ENCODE measurements around the gene BCLAF1.

Gene BCLAF1, protein sequence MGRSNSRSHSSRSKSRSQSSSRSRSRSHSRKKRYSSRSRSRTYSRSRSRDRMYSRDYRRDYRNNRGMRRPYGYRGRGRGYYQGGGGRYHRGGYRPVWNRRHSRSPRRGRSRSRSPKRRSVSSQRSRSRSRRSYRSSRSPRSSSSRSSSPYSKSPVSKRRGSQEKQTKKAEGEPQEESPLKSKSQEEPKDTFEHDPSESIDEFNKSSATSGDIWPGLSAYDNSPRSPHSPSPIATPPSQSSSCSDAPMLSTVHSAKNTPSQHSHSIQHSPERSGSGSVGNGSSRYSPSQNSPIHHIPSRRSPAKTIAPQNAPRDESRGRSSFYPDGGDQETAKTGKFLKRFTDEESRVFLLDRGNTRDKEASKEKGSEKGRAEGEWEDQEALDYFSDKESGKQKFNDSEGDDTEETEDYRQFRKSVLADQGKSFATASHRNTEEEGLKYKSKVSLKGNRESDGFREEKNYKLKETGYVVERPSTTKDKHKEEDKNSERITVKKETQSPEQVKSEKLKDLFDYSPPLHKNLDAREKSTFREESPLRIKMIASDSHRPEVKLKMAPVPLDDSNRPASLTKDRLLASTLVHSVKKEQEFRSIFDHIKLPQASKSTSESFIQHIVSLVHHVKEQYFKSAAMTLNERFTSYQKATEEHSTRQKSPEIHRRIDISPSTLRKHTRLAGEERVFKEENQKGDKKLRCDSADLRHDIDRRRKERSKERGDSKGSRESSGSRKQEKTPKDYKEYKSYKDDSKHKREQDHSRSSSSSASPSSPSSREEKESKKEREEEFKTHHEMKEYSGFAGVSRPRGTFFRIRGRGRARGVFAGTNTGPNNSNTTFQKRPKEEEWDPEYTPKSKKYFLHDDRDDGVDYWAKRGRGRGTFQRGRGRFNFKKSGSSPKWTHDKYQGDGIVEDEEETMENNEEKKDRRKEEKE

DNA sequence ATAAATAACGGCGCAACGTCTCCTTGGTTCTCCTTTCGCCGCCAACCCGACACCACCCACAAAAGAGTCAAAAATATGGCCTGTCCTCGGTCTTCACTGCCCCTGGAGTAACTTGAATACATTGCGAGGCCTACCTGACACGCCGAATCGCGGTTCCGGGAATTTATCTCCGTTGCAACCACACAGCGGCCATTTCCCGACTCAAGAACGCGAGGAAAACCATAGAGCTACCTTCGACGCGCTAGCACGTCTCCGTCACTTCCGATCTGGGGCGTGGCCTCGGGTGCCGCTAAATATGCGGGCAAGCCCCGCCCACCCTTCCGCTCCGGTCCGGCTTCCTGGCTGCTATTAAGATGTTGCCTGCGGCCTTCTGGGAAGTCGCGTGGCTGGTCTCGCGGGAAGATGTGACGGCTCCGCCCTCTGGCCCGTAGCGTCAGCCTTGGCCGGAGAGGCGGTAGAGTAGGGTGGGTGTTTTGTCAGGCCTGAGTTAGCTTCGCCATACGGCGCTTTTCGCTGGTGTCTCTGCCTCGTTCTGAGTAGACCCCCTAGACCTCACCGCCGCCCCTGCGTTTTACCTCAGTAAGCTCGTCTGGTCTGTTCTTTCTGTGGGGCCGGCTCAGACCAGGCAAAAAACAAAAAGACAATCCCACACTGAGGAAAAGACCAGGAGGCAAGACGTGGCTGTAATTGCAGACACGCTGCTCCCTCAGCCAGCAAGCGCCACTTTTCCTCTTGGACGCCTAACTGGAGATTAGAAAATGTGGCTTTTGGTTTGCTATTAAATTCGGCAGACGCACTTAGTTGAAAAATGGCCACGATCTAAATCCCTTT, at the start of gene BCLAF1:
BCLAF1 (minus strand) TSS at position 268 of the 831 bp plus-strand sequence. CDS start 9,980 bp downstream, outside the sequence.
- FAIRE-seq, result peak; percentile 75
- peak; percentile 79 for TF ChIP-seq POLR2A (IDR thresholded peaks at IDR 0.05; ENCODE audit: low read depth, low read length)

DNA sequence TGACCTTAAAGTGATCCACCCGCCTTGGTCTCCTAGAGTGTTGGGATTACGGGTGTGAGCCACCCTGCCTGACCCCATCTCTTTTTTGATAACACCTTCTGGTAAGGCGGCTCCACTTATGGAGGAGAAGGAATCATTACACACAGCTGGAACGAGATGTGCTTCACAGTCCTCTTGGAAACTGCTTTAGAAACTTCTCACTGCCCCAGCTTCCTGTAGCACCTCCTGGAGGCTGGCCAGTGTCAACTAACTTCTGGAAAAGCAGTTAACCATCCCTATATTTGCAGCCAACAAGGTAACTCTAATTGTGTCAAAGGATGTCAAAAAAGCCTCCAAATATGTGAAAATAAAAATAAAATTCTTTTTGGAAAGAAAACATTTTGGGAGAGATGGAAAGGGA, 48.8 kb upstream of the BCLAF1 start:
- no peak for FAIRE-seq
- DNase-seq (ENCODE audit: insufficient read length, low spot score), result no peak
- TF ChIP-seq POLR2A (IDR thresholded peaks at IDR 0.05; ENCODE audit: low read depth, low read length), result no peak

More for the DNA sequence above, at the start of gene BCLAF1:
- peak; percentile 70 for DNase-seq (ENCODE audit: insufficient read length, low spot score)

DNA sequence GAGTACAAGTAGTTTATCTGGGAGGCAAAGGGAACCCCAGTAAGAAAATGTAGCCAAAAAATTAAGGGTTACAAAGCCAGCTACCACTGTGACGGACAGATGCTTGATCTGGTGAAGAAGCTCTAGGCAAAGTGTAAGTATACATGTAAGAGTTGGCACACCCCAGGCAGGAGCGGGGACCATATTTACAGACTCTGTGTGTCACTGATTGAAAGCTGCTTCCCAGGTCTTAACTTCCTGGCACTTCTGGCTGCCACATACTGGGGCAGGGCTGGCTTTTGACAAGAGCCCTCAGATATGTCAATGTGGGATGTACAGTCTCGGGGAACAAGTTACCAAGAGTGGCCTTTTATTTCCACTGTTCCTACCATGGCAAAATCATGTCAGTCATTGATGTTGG, 48.0 kb upstream of the BCLAF1 start:
- TF ChIP-seq POLR2A (IDR thresholded peaks at IDR 0.05; ENCODE audit: low read depth, low read length), result no peak
- FAIRE-seq (no peak), DNase-seq (ENCODE audit: insufficient read length, low spot score) (no peak)

DNA sequence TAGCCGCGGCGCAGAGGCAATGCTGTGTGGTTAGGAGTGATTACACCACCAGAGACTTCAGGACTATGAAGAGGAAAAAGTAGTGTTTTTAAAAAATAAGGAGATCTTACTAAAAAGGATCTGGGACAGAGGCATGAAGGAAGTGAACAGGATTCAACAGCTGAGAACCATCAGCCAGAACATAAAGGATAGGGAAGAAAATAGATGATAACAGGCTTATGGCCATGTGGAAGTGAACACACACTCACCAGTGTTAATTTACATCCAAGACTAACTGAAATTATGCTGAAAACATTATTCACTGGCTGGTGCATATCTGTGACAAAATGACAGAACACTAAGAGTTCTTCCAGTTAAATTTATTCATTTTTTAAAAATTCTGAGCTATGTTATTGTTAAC, 47.5 kb upstream of the BCLAF1 start:
- DNase-seq (ENCODE audit: insufficient read length, low spot score), result no peak
- FAIRE-seq, result no peak
- TF ChIP-seq POLR2A (IDR thresholded peaks at IDR 0.05; ENCODE audit: low read depth, low read length), result no peak

DNA sequence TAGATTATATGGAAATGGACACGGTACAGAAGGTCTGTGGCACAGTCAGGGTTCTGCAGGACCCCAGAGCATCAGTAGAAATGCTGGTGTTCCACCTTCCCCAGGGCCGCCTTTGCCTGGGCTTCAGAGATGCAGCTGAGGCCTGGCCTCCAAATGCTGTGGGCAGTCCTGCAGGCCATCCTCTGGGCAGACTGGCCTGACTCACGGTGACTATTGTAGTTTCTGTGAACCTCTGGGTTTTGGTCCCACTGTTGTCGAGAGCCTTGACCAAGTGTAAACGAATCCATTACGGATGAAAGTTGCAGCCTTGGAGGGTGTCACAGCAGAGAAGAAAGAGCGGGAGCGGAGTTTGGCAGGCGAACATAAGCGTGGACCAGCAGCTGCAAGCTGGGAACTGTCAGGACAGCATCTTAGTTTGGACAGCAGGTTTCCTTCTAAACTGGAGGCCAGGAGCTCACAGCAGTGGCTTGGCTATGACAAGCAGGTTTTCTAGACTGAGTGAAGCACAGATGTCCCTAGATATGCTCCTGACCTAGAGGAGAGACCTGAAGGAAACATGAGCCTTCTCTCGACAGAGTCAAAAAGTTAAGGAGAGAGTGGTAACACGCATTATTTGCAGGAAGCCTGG, 46.2 kb upstream of the BCLAF1 start:
- DNase-seq (ENCODE audit: insufficient read length, low spot score) (no peak), FAIRE-seq (no peak)
- no peak for TF ChIP-seq POLR2A (IDR thresholded peaks at IDR 0.05; ENCODE audit: low read depth, low read length)

DNA sequence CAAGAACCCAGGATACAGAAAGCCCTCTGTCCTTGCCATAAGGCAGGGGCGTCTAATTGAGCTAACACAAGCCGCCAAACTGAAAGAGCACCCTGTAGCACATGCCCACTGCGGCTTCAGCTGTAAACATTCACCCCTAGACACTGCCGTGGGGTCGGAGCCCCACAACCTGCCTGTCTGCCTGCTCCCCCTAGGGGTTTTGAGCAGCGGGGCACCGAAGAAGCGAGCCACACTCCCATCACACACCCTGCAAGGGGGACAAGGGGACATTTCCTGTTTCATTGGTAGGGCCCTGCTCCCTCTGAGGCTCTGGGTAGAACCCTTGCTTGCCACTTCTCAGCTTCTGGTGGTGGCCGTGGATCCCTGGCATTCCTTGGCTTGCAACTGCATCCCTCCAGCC, 45.2 kb upstream of the BCLAF1 start:
- no peak for DNase-seq (ENCODE audit: insufficient read length, low spot score)
- no peak for TF ChIP-seq POLR2A (IDR thresholded peaks at IDR 0.05; ENCODE audit: low read depth, low read length)
- FAIRE-seq, result no peak

DNA sequence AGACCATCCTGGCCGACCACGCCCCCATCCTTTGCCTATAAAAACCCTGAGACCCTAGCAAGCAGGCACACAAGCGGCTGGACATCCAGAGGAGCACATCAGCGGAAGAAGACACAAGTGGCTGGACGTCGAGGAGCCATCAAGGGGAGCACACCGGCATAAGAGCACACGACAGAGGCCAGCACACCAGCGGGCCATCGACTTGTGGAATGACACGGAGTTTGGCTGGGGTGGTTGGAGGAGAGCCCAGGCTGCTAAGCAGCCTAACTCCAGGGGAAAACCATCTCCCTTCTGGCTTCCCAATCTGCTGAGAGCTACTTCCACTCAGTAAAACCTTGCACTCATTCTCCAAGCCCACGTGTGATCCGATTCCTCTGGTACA, 44.8 kb upstream of the BCLAF1 start:
- TF ChIP-seq POLR2A (IDR thresholded peaks at IDR 0.05; ENCODE audit: low read depth, low read length), result no peak
- FAIRE-seq (no peak), DNase-seq (ENCODE audit: insufficient read length, low spot score) (no peak)

DNA sequence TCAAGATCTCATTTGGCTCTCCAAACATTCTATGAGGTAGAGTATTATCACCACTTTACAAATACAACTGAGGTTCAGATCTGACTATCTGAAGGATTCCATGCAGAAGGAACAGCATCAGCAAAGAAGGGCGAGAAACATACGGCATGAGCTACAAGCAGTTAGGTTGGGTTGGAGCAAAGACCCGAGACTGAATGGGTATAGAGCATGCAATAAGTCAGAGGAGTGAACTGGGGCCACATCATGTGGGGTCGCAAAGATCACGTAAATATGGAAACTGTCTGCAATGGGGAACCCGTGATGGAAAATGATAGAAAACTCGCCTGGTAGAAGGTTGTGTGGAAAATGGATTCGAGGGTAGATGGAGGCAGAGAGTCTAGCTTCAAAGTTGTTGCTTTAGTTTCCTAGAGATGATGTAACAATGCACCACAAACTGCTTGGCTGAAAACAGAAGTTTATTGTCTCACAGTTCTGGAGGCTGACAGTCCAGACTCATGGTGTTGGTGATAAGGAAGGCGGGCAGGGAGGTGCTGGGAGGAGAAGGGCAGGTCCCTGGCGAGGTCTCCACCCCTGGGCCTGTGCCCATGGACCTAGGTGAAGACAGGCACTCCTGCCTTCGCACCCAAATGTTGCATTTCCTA, 44.3 kb upstream of the BCLAF1 start:
- DNase-seq (ENCODE audit: insufficient read length, low spot score) (no peak), FAIRE-seq (no peak)
- no peak for TF ChIP-seq POLR2A (IDR thresholded peaks at IDR 0.05; ENCODE audit: low read depth, low read length)

DNA sequence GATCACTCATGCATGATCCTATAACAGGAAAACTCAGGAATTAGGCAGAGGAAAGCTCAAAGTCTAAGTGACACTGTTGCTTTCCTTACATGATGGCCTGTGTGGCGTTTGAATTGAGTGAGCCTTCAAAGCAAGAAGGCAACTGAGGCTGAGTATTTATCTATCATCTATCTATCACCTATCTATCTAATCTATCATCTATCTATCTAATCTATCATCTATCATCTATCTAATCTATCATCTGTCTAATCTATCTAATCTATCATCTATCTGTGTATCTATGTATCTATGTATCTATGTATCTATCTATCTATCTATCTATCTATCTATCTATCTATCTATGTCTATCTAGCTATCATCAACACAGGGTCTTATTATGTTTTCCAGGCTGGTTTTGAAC, 41.8 kb upstream of the BCLAF1 start:
- DNase-seq (ENCODE audit: insufficient read length, low spot score), result no peak
- FAIRE-seq, result no peak
- TF ChIP-seq POLR2A (IDR thresholded peaks at IDR 0.05; ENCODE audit: low read depth, low read length), result no peak

DNA sequence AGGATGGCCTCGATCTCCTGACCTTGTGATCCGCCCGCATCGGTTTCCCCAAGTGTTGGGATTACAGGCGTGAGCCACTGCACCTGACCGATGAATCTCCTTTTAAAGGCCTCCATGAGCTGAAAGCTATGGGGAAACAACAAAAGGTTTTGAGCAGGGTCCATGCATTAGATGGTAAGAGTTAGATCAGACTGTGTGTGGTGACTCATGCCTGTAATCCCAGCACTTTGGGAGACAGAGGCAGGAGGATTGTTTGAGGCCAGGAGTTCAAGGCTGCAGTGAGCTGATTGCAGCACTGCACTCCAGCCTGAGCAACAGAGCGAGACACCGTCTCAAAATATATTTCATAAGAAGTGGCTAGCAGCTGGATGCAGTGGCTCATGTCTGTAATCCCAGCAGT, 41.0 kb upstream of the BCLAF1 start:
- DNase-seq (ENCODE audit: insufficient read length, low spot score) (no peak), FAIRE-seq (no peak)
- TF ChIP-seq POLR2A (IDR thresholded peaks at IDR 0.05; ENCODE audit: low read depth, low read length), result no peak

DNA sequence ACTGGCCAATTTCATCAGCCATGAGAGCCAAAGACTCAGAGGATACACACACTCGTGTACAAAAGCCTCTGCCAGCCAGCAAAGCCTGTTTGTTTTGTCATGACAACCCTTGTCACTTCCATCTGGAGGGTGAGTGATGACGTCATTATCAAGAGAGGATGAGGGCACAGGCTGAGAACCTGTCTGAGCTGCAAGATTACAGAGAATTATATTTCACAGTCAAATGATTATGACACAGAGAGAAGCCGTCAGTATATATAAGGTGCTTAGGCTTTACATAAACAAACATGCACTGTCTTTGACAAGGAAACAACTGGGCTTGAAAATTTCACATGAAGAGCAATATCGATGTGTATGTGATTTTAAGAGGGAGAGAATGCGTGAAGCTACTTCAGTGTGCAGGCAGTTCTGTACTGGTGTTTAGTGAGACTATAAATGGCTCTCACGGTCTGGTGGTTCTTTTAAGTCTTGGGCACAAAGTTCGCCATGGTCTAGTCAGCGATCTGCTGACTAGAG, 36.5 kb upstream of the BCLAF1 start:
- no peak for DNase-seq (ENCODE audit: insufficient read length, low spot score)
- FAIRE-seq, result no peak
- no peak for TF ChIP-seq POLR2A (IDR thresholded peaks at IDR 0.05; ENCODE audit: low read depth, low read length)

DNA sequence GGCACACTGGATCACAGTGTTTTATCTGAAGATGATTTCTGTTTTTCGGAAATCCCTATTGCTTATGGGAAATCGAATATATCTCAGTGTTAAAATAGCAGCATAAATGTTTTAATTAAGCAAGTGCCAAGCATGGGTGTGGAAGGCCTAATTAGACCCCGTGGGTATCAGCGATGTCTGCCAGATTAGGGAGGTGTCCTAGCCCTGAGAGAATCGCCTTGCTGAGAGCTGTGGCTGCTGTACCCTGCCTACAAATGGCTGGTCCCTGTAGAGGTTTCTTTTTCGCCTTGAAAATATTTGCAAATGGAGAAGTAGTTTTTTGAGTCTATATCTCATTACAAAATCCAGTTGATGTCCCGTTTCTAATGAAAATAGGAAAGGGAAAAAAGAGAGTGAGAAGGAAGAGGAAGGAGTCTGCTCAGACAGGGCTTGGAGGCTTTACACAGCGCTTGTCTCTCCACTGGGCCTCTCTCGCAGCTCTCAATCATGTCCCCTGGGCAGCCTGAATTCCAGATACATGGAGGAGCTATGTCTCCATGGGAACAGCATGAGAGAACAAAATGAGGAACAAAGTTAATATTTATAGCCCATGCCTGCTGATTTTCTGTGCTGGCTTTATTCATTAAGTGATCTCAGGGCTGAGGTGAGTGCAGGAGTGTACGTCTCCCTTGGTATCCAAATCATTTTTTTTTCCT, 35.2 kb upstream of the BCLAF1 start:
- FAIRE-seq (no peak), DNase-seq (ENCODE audit: insufficient read length, low spot score) (no peak)
- TF ChIP-seq POLR2A (IDR thresholded peaks at IDR 0.05; ENCODE audit: low read depth, low read length), result no peak

Data from H54 (cell line).